HEK293T (cell line): ENCODE measurements around the gene GORASP2.

Experiments
- BHLHE40 ChIP-seq: fragments of 450-650 bp; IDR thresholded peaks from 2 replicates; pipeline ENCODE4 v1.6.1; 2016; ENCODE audit warnings: mild to moderate bottlenecking, moderate library complexity, borderline replicate concordance
- CTBP1 ChIP-seq: fragments of 450-650 bp; IDR thresholded peaks from 2 replicates; pipeline ENCODE4 v1.6.1; 2016; ENCODE audit warnings: borderline replicate concordance
- LEF1 ChIP-seq: fragments of 450-650 bp; IDR thresholded peaks from 2 replicates; pipeline ENCODE4 v1.6.1; 2017; ENCODE audit warnings: mild to moderate bottlenecking, borderline replicate concordance
- NFRKB ChIP-seq: fragments of 450-650 bp; IDR thresholded peaks from 2 replicates; pipeline ENCODE4 v1.6.1; 2016; ENCODE audit warnings: mild to moderate bottlenecking, moderate library complexity
- PKNOX1 ChIP-seq: fragments of 450-650 bp; IDR thresholded peaks from 2 replicates; pipeline ENCODE4 v1.6.1; 2016
- SUZ12 ChIP-seq: fragments of 450-650 bp; IDR thresholded peaks from 2 replicates; pipeline ENCODE4 v1.6.1; 2016; ENCODE audit warnings: mild to moderate bottlenecking

GRCh38 chr2:170963386-170963785 lies 34.3 kb downstream of the GORASP2 start:
- TF ChIP-seq BHLHE40: no peak
- TF ChIP-seq PKNOX1: no peak
- TF ChIP-seq CTBP1: no peak
- TF ChIP-seq LEF1: no peak
- TF ChIP-seq SUZ12: no peak
- no peak for TF ChIP-seq NFRKB
